Kidney (tissue), 14 donors: ENCODE results near the gene RALGPS1. TPM values are rescaled to one million over a fixed set of nuclear protein-coding genes. Genes with fewer than 3 reads are reported as not detected.

Source experiments
- DNase-seq, 5 donors: peaks; one replicate each; pipeline ENCODE4 v3.0.0-alpha.2; 2013 to 2020
- FAIRE-seq: peaks from 2 replicates; lab custom pipeline; 2012; peaks lifted over from hg19 to GRCh38; lab: Jason Lieb, UNC
- H3K27ac ChIP-seq, 2 donors: one replicate each; pipeline ENCODE4 v1.7.0; 2013; ENCODE audit warnings: low read depth in 2 of 2, low read length in 2 of 2, inconsistent platforms in 1 of 2
- H3K27me3 ChIP-seq: one replicate; pipeline ENCODE4 v1.7.1; 2013; ENCODE audit warnings: low read length, inconsistent platforms; ENCODE audit not compliant: control insufficient read depth, insufficient read depth
- H3K36me3 ChIP-seq, 3 donors: one replicate each; pipeline versions ENCODE4 v1.7.0 to v1.7.1; 2013; ENCODE audit warnings: low read length in 3 of 3, control low read depth in 1 of 3, inconsistent platforms in 1 of 3; ENCODE audit not compliant: insufficient read depth in 3 of 3, control insufficient read depth in 2 of 3
- H3K4me1 ChIP-seq, 3 donors: one replicate each; pipeline versions ENCODE4 v1.7.0 to v1.7.1; 2013; ENCODE audit warnings: low read length in 3 of 3, inconsistent platforms in 1 of 3, low read depth in 1 of 3; ENCODE audit not compliant: control insufficient read depth in 2 of 3, insufficient read depth in 2 of 3
- H3K4me3 ChIP-seq, 3 donors: one replicate each; pipeline versions ENCODE4 v1.7.0 to v1.8.1; 2013; ENCODE audit warnings: low read length in 3 of 3, control low read depth in 1 of 3, inconsistent platforms in 1 of 3
- H3K9ac ChIP-seq, 3 donors: one replicate each; pipeline versions ENCODE4 v1.7.0 to v1.7.1; 2013; ENCODE audit warnings: low read length in 3 of 3, control low read depth in 1 of 3, inconsistent platforms in 1 of 3
- H3K9me3 ChIP-seq, 3 donors: one replicate each; pipeline versions ENCODE4 v1.7.0 to v1.7.1; 2013; ENCODE audit warnings: low read length in 3 of 3, control low read depth in 1 of 3, inconsistent platforms in 1 of 3; ENCODE audit not compliant: control insufficient read depth in 2 of 3, insufficient read depth in 1 of 3
- CTCF ChIP-seq: IDR thresholded peaks from 3 replicates; pipeline ENCODE4 v1.5.1; 2012; ENCODE audit warnings: mild to moderate bottlenecking, moderate library complexity, borderline replicate concordance; ENCODE audit not compliant: insufficient read depth; ENCODE audit errors: extremely low read depth
- intact Hi-C: fragments of 100-400 bp; cut with DNase I; formaldehyde crosslinking; loops from one replicate; pipeline ENCODE4 v1.11.1; 2022
- polyA plus RNA-seq: library from polyadenylated mRNA; stranded (reverse); fragments of 350-450 nt; fragmentation: Illumina TruSeq; extraction: RNeasy Lipid Tissue Mini Kit (QIAGEN cat#74804); gene quantifications from one replicate; pipeline ENCODE4 v1.2.3, GENCODE V29; 2014; ENCODE audit warnings: low read depth, low replicate concordance; ENCODE audit not compliant: insufficient read depth
- total RNA-seq: library from RNA; stranded (reverse); fragmentation: NEBNext Ultra II Directional; extraction: Animal tissue kit (Norgen Biotek cat#: 25700); gene quantifications from one replicate; pipeline ENCODE4 v1.2.1, GENCODE V29; 2021
- donor health status: control.
- donor health status: control.
- donor health status: control.
- donor health status: control.
- donor health status: control.
- donor health status: DM: yes; HTN: yes; CAD: no.
- donor health status: Normal renal cell carcinoma (clear cell type).

RALGPS1 gene
- total and polyA plus RNA-seq, 2 donors from 2014 or later = 9.4 to 25.2 TPM

DNA sequence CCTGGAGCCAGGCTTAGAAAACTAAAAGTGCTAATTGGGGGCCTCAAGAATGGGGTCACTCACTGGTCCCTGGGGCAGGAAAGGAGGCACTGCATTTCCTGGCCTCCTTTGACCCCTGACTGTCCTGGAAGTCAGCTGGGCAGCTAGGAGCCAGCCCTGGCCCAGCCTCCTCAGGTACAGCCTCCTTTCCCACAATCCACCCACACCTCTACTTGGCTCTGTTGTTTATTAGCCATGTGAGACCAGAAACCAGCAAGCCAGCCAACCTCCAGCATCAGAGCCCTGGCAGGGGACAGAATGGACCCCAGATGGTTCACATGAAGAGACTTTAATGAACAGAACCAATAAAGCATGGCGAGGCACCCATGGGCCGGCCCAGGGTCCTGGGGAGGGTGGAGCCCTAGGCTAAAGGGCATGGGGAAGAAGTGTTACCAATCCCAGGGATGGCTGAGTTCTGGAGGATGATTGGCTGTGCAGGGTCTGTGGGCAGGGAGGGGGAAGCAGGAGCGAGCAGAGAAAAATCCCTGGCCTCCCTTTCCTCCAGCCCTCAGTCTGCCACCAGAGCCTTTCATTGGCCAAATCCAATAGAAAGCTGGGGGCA, 263.2 kb downstream of the RALGPS1 start:
- intact Hi-C loops = no loop called here
- H3K36me3 ChIP-seq = peaks cover 0 to 3% (median 0%) of the 10 kb centered on the region in 3 donors
- H3K9ac ChIP-seq = no peak overlapping the region
- DNase-seq = peak in 3 of 5 donors; percentile 8 to 45 (median 26)
- FAIRE-seq = no peak
- no peak overlapping the region for H3K4me3 ChIP-seq
- H3K9me3 ChIP-seq = no peaks in the 10 kb centered on the region
- TF ChIP-seq CTCF = no peak
- H3K4me1 ChIP-seq = peaks cover 0 to 21% (median 17%) of the 10 kb centered on the region in 3 donors
- H3K27ac ChIP-seq = no peak overlapping the region
- H3K27me3 ChIP-seq = no peaks in the 10 kb centered on the region

DNA sequence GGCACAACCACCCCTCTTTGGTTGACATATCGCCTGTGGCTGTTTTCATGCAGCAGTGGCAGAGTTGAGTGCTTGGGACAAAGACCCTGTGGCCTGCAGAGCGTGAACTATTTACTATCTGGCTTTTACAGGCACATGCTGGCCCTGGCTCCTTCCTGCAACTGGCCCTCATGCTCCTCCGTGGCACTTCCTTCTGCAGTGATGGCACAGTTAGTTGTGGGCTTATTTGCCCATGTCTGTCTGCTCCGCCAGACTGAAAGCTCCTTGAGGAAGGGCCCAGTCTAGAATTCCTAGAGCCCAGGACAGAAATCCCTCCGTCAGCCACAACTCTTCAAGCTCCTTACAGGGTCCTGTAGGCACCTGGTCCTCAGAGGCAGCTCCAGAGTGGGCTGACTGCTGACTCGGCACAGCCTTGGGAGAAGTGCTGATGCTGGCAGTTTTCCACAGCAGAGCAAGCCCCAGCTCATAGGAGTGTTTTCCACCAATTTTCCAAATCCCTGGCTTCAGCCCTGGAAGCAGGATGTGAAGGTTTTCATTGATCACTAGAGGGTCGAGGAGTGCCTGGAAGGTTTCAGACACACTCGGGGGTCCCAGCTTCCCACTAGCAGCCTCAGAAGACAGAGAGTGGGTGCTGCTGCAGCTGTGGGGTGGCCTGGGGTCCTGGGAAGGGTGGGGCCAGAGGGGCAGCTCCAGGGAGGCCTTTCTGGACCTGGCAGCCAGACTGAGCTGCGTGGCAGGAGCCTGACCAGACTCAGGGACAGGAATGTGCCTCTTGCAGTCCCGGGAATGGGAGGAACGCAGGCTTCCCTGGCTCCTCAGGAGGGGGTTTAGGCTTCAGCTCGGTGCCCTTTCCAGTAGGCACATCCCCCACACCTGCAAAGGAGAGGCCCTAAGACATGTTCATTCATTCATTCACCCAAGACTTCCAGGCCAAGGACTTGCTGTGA, 264.4 kb downstream of the RALGPS1 start:
- peak in 4 of 5 donors; percentile 23 to 55 (median 48) for DNase-seq
- no peaks in the 10 kb centered on the region for H3K9me3 ChIP-seq
- H3K27ac ChIP-seq = peak overlapping the region; percentile 64 to 73
- no peak overlapping the region for H3K4me3 ChIP-seq
- H3K4me1 ChIP-seq = peaks cover 0 to 21% (median 17%) of the 10 kb centered on the region in 3 donors
- no peak for TF ChIP-seq CTCF
- H3K36me3 ChIP-seq = peaks cover 0 to 3% (median 0%) of the 10 kb centered on the region in 3 donors
- intact Hi-C loops = no loop called here
- no peak for FAIRE-seq
- peak overlapping the region in 1 of 3 donors; percentile 22 for H3K9ac ChIP-seq
- H3K27me3 ChIP-seq = no peaks in the 10 kb centered on the region

GRCh38 chr9:127179633-127180441, 265.3 kb downstream of the RALGPS1 start:
- H3K4me3 ChIP-seq = no peak overlapping the region
- peaks cover 0 to 21% (median 17%) of the 10 kb centered on the region in 3 donors for H3K4me1 ChIP-seq
- FAIRE-seq (no peak), DNase-seq (peak in 3 of 5 donors; percentile 9 to 38 (median 22))
- H3K27me3 ChIP-seq = no peaks in the 10 kb centered on the region
- intact Hi-C loops = no loop called here
- H3K27ac ChIP-seq = peak overlapping the region; percentile 71 to 73
- peak overlapping the region in 1 of 3 donors; percentile 22 for H3K9ac ChIP-seq
- peaks cover 0 to 3% (median 0%) of the 10 kb centered on the region in 3 donors for H3K36me3 ChIP-seq
- H3K9me3 ChIP-seq = no peaks in the 10 kb centered on the region
- no peak for TF ChIP-seq CTCF
